Amniotic epithelial cell (primary cell): ENCODE results near the gene ZG16B.

Experiments used
- DNase-seq: peaks from one replicate; pipeline ENCODE4 v3.0.0-alpha.2; 2010; ENCODE audit warnings: low read depth

The ZG16B gene

GRCh38 chr16:2806286-2806685 lies 23.8 kb upstream of the ZG16B start:
- no peak for DNase-seq

- no peak for DNase-seq
Measured at GRCh38 chr16:2808181-2808580, 21.9 kb upstream of the ZG16B start.

- DNase-seq: no peak
Measured at GRCh38 chr16:2809149-2809760, 20.8 kb upstream of the ZG16B start.

- no peak for DNase-seq
Measured at GRCh38 chr16:2810651-2811050, 19.5 kb upstream of the ZG16B start.

- no peak for DNase-seq
Measured at GRCh38 chr16:2811703-2812471, 18.2 kb upstream of the ZG16B start.

GRCh38 chr16:2813771-2814221 lies 16.3 kb upstream of the ZG16B start:
- no peak for DNase-seq

GRCh38 chr16:2814551-2815298 lies 15.4 kb upstream of the ZG16B start:
- DNase-seq: no peak

GRCh38 chr16:2815299-2815771 lies 14.8 kb upstream of the ZG16B start:
- DNase-seq: no peak

GRCh38 chr16:2816751-2817339 lies 13.3 kb upstream of the ZG16B start, which contains the start of gene PRSS21:
PRSS21 (plus strand) TSS chr16:2817237; CDS start chr16:2817269, 32 bp downstream.
- DNase-seq: no peak

GRCh38 chr16:2817340-2818271 lies 12.5 kb upstream of the ZG16B start:
- no peak for DNase-seq

GRCh38 chr16:2818272-2818876 lies 11.7 kb upstream of the ZG16B start:
- no peak for DNase-seq

GRCh38 chr16:2819179-2819938 lies 10.7 kb upstream of the ZG16B start:
- DNase-seq: no peak

GRCh38 chr16:2819939-2820835 lies 9.9 kb upstream of the ZG16B start:
- DNase-seq: no peak

- no peak for DNase-seq
Measured at GRCh38 chr16:2820836-2821486, 9.1 kb upstream of the ZG16B start.

- no peak for DNase-seq
Measured at GRCh38 chr16:2821487-2822157, 8.5 kb upstream of the ZG16B start.

GRCh38 chr16:2822158-2822495 lies 8.0 kb upstream of the ZG16B start:
- DNase-seq: no peak

- no peak for DNase-seq
Measured at GRCh38 chr16:2822496-2822895, 7.6 kb upstream of the ZG16B start.

- DNase-seq: no peak
Measured at GRCh38 chr16:2824626-2825025, 5.5 kb upstream of the ZG16B start.
